Stimulated activated CD8-positive, alpha-beta memory T cell treated with anti-CD3 and anti-CD28 coated beads, Interleukin-7, amount 100 ng/mL, for 24 hours (primary cell): ENCODE results near the gene ACTL6A.
"Not testable (repeated sequence)": the region's sequence is repeated elsewhere in the genome, so short reads cannot be mapped to it uniquely, and the experiment has no call there.

Experiments
- DNase-seq: peaks from one replicate; pipeline ENCODE4 v3.0.0-alpha.2; 2020; ENCODE audit warnings: low read depth

Gene ACTL6A

DNA sequence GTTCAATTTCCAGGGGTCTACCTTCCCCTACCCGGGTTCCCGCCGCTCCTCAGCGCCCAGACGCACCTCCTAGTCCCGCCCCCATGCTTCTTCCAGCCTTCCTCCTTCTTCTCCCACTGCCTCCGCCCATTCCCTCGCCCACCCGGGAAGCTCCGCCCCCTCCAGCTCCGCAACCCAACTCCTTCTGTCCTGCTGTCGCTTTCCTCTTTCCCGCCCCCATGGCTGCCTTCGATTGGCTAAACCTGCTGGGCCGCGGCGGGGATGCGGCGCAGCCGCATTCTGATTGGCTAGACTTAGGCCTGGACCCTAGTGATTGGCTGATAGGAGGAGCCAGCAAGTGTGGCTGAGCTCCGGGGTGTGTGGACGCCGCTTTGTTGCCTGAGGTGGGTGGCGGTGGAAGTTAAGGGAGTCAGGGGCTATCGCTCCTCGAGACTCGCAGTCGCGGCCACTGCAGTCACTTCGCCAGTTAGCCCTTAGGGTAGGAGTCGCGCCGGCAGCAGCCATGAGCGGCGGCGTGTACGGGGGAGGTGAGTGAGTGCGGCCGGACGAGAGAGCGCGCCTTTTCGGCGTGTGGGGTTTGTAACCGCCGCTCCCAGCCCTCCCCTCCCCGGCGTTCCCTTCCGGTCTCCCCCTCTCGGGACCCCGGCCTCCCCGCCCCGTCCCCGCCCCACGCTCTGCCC, at the start of gene ACTL6A:
TSS of gene ACTL6A (plus strand) at position 336 of the 680 bp plus-strand sequence. CDS start at position 503, 167 bp downstream.
- DNase-seq, result peak; percentile 99

DNA sequence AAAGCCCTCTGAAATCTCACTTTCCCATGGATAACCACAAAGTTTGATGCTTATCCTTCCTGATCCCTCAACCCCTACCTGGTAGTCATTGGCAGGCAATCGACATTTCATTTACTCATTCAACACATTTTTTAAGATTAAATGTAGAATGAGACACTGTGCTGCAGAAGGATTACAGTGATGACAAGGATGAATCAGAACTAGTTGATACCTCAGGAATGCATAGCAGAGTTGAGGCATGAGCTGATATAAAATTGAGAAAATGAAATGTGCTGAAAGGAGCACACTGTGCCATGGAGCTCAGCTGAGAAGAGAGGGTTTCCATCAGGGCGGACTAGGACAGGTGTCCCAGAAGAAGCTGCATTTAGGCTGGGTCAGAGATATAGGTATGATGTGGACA, 48.9 kb upstream of the ACTL6A start:
- no peak for DNase-seq

DNA sequence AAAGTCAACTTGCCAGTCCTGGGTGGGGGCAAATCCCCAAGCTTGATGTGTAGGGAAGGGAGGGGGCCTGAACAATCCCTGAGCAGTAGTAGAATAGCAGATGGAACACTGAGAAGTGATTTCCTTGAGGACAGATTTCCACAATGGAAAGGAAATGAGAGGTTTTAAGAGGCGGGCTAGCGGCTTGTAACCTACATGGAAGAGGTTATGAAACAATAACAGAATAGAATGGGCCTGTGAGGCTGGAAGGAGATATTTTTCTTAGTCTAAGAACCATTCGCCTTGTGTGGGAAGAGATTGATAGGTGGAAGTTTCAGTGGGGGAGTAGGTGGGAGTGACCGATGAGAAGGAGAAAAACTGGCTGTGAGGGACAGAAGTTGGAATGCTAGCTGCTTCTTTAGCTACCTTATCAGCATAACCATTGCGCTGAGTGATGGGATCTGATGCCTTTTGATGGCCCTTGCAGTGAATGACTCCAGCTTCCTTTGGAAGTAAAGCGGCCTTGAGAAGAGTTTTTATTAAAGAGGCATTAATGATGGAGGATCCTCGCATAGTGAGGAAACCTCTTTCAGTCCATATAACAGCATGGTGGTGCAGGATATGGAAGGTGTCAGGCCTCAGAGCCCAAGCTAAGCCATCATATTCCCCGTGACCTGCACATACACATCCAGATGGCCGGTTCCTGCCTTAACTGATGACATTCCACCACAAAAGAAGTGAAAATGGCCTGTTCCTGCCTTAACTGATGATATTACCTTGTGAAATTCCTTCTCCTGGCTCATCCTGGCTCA, 46.1 kb upstream of the ACTL6A start:
- not testable (repeated sequence) for DNase-seq

DNA sequence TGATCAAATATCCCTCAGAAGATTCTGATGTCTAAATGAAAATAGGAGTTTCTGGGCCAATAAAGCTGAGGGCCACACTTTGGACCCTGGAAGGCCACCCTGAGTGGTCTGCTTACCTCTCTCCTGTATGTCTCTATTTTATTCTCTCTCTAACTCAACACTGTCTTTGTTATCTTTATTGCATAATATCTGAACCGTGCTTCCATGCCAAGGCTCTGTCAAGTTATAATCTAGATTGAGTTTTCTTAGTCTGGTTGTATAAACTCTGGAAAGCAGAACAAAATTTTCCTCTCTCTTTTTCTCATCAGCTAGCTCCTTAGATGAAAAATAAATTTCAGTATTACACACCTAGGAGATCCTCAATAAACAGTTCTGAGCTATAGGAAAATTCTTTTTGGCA, 36.2 kb upstream of the ACTL6A start:
- no peak for DNase-seq

DNA sequence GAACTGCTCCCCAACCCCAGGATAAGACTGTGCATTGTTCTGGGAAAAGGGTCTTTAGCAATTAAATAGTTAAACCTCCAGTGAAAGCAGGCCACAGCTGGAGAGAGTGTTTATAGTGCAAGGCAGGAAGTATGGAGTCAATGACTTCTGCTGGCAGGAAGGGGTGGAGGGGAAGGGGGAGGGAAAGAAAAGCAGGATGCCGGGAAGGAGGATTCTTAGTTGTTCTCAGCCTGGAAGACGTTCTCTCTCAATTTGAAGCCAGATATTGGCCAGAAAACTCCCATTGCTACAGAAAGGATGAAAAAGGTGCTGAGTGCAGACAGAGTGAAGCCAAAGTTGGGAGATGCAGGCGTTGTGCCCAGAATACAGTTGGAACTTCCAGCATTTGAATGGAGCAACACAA, 35.7 kb upstream of the ACTL6A start:
- no peak for DNase-seq

DNA sequence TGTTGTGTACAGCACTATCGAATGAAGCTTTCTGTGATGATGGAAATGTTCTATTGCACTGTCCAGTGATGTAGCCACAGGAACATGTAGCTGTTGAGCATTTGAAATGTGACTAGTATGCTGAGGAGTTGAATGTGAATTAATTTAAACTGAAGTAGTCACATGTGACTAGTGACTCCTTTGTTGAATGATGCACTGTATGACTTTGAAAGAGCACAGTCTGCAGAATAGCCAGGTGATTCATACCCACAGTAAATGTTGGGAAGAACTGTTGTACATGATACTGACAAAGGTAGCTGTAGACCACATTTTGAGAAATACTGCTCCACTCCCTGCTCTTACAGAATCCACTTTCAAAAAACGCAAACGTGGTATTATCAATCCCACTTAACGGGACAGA, 34.0 kb upstream of the ACTL6A start:
- no peak for DNase-seq

DNA sequence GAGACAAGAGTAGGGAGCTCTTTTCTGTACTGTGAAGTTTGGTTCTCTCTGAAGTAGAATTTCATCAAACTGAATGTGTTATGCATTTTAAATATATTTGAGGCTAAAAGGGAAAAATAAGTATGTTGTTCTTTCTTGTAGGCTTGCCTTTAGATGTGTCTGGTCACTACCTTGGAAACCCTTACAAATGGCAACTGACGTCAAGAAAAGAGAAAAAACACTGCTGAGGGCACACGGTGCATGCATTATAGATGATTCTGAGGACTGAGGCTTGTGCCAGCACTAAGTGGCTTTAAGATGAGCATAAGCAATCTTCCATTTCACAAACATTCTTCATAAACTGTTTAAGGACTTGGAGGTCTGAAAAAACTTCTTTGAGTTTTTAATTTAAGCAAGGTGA, 31.1 kb upstream of the ACTL6A start:
- no peak for DNase-seq

DNA sequence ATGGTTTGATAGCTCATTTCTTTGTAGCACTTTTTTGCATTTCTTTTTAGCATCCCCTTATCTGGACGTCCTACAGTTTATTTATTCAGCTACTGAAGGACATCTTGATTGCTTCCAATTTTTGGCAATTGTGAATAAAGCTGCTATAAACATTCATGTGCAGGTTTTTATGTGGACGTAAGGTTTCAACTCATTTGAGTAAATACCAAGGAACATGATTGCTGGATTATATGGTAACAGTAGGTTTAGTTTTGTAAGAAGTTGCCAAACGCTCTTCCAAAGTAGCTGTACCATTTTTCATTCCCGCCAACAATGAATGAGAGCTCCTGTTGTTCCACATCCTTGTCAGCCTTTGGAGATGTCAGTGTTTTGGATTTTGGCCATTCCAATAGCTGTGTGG, 29.5 kb upstream of the ACTL6A start:
- DNase-seq, result no peak

DNA sequence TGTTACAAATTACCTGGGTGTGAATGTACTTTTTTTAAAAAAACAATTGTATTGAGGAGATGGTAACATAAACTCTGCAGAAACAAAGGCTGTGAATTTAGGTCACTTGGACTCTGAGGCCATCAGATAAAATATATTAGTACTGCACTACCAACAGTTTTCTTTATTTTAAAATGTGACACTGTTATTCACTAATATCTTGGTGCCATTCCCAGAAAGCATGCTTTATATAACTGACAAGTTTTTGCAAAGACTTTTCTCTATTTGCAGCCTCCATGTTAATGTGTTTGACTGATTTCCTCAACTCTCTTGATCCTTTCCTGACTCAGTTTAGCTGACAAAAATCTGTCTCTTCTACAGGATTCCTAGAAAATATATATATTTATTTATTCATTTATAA, 26.5 kb upstream of the ACTL6A start:
- no peak for DNase-seq

DNA sequence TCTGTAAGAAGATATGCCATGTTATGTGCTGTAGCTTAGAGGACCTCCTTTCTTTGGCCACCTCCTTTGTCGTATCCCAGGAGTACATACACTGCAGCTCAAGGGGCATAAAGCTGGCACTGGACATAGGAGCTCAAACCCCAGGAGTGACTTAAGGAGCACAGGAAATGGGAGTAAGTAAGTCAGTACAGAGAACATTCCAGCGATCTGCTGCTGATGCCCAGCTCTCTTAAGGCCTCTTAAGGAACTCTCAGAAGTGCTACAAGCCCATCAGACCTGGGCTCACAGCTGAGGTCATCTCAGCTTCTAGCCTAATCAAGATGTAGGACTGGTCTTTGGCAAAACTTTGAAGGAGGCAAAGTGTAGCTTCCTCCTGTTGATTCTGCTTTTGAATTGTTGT, 21.6 kb upstream of the ACTL6A start:
- DNase-seq, result no peak

DNA sequence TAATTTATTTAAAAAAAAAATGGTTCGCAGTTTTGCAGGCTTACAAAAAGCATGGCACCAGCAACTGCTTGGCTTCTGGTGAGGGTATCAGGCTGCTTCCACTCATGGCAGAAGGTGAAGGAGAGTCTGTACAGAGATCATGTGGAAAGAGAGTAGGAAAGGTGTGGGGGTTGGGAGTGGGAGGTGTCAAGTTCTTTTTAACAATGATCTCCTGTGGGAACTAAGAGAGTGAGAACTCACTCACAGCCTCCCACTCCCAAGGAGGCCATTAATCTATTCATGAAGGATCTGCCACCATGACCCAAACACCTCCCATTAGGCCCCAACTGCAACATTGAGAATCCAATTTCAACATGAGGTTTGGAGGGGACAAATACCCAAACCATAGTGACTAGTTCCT, 21.1 kb upstream of the ACTL6A start:
- DNase-seq, result no peak

DNA sequence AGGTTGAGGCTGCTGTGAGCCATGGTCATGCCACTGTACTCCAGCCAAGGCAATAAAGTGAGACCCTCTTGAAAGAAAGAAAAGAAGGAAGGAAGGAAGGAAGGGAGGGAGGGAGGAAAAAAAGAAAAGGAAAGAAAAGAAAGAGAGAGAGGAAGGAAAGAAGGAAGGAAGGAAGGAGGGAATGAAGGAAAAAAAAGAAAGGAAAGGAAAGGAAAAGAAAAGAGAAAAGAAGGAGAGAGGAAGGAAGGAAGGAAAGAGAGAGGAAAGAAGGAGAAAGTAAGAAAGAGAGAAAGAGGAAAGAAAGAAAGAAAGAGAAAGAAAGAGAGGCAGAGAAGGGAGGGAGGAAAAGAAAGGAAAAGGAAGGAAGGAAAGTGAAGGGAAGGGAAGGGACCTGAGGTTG, 20.4 kb upstream of the ACTL6A start:
- DNase-seq, result no peak

DNA sequence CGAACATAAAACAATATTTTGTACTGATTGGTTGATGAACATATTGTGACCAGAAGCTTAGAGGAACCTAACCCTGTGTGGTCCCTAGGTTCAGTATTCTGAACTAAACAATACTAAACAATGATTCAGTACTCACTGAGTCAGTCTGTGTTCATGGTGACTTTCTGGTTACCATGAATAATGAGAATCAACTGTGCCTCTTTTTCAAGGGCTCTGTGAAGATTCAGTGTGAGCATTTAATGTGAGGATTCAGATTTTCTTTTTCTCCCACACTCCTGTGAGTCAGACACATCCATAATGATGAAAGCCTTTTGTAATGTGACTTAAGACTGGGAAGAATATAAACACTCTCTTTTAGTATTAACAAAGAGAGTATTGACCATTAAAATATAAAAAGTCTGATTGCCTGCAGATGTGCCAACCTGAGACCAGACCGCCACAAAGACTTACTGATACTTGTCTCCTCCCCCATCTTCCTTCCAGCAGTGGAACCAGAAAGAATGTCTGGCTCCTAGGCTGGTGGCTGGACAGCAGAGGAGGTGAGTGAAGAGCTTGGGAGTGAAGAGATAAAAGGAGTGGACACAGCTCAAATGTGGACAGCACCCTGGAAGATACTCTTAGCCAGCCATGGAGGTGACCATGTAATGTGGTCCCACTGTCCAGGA, 17.6 kb upstream of the ACTL6A start:
- no peak for DNase-seq

DNA sequence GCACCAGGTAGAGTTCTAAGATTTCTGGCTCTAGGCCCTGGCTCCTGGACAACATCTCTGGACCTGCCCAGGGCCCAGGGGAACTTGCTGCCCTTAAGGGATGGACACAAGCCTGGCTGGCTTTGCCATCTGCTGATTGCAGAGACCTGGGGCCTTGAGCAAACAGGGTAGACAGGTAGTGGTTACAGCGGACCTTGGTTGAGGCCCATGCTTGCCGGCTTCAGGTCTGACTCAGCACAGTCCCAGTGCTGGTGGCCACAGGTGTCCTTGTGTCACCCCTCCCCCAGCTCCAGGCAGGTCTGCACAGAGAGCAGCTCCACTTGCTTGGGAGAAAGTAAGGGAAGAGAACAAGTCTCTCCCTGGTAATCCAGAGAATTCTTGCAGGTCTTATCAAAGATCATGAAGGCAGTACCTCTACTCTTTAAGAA, 15.9 kb upstream of the ACTL6A start:
- no peak for DNase-seq

DNA sequence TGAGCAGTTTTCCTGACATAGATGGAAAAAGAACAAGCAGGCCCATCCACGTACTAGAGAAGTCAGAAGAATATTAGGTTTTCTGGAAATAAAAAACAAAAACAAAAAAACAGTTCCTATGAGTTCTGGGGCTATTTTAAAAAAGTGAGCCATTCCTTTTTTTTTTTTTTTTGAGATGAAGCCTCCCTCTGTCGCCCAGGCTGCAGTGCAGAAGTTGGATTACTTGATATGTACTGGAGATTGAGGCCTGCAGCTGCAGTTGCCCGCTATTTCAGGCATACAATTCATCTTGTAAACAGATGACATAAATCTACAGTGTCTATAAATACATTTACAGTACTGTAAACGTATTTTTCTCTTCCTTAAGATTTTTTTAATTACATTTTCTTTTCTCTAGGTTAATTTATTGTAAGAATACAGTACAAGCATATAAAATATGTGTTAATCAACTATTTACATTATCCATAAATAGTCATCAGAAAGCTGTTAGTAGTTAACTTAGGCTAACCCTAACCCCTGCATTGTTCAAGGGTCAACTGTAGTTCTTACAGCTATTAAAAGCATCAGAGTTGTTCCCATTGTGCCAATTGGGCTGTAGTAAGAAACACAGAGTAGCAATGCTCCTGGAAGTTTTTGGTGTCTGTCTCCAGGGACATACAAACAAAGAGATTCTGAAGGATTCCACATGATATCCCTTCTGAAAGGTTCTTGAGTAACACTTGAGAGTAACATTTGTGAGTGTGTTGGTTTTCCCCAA, 11.2 kb upstream of the ACTL6A start:
- no peak for DNase-seq

DNA sequence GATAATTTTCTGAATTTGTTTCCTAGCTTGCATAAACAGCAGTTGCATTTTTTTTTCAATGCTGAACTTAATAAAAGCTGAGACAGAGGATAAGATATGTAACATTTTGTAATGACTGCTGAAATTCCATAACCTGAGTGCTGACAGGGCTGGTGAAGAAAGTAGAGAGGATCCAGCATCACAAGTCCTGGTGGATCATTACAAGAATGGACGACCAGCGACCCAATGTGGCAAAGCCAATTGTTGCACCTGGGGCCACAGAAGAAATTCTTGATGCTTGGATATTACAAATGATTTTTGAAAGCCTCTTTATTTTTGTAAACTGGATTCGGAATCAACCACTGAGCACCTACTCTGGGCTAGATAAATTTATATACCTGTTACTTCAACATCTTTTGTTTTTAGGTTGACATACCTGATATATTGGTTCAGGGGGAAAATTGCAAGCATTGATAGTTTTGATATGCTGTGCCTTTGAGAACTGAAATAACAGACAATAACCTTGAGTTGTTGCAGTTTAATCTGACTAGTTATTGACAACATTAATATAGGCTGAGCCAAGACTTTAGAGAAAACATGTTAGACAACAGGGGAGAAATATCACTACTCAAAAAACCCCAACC, 3.9 kb upstream of the ACTL6A start:
- DNase-seq, result peak; percentile 5

DNA sequence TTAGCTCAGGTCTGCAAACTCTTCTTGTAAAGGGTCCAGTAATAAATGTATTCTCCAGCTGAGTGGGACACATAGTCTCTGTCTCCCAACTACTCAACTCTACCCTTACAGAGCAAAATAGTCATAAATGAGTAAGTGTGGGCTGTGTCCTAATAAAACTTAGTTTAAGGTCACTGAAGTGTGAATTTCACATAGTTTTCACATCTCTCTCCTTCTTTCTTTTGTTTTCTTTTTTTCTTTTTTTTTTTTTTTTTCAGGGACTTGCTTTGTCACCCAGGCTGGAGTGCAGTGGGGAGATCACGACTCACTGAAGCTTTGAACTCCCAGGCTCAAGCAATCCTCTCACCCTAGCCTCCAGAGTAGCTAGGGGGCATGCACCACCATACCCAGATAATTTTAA, 1.9 kb upstream of the ACTL6A start:
- no peak for DNase-seq

DNA sequence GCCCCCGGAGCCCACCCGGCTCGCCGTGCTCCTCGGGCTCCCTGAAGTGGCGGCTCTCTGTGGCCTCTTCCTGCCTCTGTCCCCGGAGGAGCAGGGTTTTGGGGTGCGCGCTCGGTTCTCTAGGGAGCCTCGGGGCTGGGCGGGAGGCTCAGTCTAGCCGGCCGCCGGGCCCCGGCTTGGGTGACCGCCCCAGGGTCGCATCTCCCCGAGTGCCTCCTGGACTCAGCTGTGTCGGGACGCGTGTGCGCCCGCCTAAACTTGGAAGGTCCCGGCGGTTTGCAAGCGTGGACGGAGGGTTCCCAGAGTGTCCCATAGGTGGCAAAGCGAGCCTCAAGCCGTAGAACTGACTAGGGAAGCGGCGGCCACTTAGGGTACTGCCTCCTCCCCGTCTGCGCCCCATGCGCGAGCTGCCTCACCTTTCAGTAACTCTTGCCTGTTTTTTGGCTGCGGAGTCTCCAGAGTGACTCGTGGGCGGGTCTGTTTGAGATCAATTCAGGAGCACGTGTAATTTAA, 601 bp downstream of the ACTL6A start:
- DNase-seq, result peak; percentile 27

DNA sequence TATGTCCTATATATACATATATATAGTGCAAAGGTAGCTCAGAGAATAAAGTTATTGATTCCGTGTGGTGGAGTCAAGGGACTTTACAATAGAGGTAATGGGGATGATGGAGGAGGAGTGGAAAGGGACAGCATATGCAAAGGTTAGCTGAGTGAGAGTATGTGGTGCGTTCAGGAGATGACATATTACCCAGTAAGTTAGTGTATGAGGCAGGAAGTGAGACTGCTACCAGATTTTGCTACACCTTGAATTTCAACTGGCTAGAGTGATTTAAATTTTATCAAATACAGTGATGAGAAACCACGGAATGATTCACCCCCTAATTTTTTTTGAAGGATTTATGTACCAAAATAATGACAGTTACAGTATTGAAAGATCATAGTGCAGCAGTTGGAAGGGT, 2.8 kb downstream of the ACTL6A start:
- no peak for DNase-seq

DNA sequence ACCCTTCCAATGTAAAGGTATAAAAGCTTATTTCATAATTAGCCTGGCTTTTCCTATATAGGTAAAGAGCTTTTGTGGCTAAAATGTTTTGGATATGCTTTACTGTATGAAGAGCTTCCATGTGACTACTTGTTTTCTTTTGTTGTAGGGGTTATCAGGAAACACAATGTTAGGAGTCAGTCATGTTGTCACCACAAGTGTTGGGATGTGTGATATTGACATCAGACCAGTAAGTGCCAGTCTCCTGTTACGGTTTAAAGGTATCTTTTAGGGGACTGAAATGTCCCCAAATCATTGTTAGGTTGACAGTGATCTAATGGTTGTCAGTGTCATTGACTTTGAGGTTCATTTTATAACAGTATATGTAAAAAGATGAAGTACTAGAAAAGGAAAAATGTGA, 18.3 kb downstream of the ACTL6A start:
- DNase-seq, result no peak

DNA sequence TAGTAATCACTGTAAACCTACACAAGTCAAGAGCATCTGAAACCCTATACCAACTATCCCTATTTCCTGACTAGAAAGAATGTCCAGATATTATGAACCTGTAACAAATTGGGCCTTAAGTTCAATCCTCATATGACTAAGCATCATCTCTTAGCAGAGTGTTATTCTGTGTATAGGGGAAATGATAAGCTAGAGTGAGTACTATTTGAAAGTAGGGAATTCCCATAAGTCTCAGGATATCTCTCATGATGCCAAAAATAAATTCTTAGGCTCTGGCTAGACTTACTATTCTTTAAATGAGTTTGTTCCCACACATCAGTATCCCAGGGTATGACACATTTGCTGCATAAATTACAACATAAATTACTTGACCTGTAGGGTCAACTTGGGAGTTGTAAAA, 26.4 kb downstream of the ACTL6A start:
- DNase-seq, result no peak

DNA sequence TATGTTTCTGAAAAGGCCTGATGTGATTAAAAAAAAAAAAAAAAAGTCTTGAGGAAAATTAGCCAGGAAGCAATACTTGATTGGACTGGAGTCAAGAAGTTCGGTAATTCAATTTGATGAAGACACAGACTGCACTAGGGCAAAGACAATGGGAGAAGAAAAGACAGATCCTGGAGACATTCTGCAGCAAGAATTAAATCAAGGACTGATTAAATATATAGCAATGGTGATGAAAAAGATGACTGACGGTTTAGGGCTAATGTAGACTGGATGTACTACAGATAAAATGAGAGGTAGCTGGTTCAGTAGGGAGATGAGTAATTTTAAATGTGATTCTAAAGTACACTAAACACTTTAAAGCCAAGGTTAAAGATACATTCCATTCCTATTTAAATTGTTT, 27.9 kb downstream of the ACTL6A start:
- no peak for DNase-seq
